MM.1S (cell line): ENCODE results near the gene WIPI1.

Experiments
- EZH2 ChIP-seq: fragments of 300-600 bp; sonication (generic); optimal IDR thresholded peaks from 2 replicates; pipeline ENCODE3; 2017; ENCODE audit warnings: low read depth, mild to moderate bottlenecking, antibody characterized with exemption, low read length, mixed read lengths
- TF ChIP-seq, protein P1 (sequence below): fragments of 300-600 bp; sonication (generic); IDR thresholded peaks from 2 replicates; pipeline ENCODE4 v1.5.1; 2016; ENCODE audit warnings: antibody characterized with exemption, low read length, mixed read lengths

- TF ChIP-seq, protein P1, sequence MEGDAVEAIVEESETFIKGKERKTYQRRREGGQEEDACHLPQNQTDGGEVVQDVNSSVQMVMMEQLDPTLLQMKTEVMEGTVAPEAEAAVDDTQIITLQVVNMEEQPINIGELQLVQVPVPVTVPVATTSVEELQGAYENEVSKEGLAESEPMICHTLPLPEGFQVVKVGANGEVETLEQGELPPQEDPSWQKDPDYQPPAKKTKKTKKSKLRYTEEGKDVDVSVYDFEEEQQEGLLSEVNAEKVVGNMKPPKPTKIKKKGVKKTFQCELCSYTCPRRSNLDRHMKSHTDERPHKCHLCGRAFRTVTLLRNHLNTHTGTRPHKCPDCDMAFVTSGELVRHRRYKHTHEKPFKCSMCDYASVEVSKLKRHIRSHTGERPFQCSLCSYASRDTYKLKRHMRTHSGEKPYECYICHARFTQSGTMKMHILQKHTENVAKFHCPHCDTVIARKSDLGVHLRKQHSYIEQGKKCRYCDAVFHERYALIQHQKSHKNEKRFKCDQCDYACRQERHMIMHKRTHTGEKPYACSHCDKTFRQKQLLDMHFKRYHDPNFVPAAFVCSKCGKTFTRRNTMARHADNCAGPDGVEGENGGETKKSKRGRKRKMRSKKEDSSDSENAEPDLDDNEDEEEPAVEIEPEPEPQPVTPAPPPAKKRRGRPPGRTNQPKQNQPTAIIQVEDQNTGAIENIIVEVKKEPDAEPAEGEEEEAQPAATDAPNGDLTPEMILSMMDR: no peak
- TF ChIP-seq EZH2: no peak
Observed at GRCh38 chr17:68390888-68391545, 66.3 kb downstream of the WIPI1 start.
